ENCODE measurements around the gene NR3C2. TPM values are rescaled to one million over a fixed set of nuclear protein-coding genes. Genes with fewer than 3 reads are reported as not detected.

The NR3C2 gene
- total and polyA plus RNA-seq, 7 donors: 0.70 to 17.9 (median 7.5) TPM

DNA sequence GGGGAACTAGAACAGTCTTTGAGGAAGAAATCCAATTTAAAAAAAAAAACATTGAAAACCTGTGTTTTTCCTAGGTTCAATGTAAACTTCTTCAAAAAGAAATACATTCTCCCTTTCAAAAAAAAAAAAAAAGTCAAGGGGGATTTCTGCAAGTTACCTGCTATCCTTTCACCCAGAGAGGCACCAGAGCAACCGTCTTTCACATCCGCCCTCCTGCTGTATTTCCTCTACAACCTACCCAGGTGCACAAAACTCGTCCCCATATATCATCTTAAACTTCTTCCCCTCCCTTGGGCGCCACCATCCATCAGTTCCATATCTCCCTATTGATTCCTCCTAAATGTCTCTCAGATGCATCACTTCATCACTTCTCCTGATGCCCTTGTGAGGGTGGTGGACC is 74.5 kb downstream of the NR3C2 start:
- Histone ChIP-seq H3K27me3 (ENCODE audit: insufficient read depth in 3 of 3, low read length in 2 of 3) (no peaks in the 10 kb centered on the region), H3K9me3 (no peaks in the 10 kb centered on the region), H3K4me1 (peaks cover 22% of the 10 kb centered on the region), H3K36me3 (ENCODE audit: insufficient read depth in 1 of 2, low read depth in 1 of 2) (no peaks in the 10 kb centered on the region), H3K27ac (no peak overlapping the region), H3K4me3 (no peak overlapping the region)
- DNase-seq (no peak), ATAC-seq (no peak)
- WGBS, 3 donors: 93 to 99% (median 98%) methylated on average over 4 of the region's 4 CpGs
- TF ChIP-seq, protein P1, sequence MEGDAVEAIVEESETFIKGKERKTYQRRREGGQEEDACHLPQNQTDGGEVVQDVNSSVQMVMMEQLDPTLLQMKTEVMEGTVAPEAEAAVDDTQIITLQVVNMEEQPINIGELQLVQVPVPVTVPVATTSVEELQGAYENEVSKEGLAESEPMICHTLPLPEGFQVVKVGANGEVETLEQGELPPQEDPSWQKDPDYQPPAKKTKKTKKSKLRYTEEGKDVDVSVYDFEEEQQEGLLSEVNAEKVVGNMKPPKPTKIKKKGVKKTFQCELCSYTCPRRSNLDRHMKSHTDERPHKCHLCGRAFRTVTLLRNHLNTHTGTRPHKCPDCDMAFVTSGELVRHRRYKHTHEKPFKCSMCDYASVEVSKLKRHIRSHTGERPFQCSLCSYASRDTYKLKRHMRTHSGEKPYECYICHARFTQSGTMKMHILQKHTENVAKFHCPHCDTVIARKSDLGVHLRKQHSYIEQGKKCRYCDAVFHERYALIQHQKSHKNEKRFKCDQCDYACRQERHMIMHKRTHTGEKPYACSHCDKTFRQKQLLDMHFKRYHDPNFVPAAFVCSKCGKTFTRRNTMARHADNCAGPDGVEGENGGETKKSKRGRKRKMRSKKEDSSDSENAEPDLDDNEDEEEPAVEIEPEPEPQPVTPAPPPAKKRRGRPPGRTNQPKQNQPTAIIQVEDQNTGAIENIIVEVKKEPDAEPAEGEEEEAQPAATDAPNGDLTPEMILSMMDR (IDR thresholded peaks at IDR 0.05): no peak
- intact Hi-C loops (cut with DNase I): no loop called here

DNA sequence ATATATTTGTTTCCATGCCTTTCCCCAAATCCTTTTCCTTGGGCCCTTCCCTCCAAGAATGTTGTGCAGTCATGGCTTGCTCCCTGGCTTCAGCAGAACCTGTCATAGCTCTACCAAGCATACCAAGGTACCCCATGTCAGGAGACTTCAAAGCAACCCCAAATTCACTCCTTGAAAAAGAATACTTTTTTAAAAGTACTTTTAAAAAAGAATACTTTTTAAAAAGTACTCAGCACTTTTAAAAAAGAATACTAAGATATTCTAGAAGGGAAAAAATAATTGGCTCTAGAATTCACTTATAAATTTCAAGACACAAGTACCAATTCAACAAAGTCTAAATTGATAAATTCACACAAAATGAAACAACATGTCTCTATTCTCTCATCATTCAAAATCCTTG is 76.0 kb downstream of the NR3C2 start:
- H3K4me3 ChIP-seq: no peak overlapping the region
- no peaks in the 10 kb centered on the region for H3K36me3 ChIP-seq (ENCODE audit: insufficient read depth in 1 of 2, low read depth in 1 of 2)
- no peaks in the 10 kb centered on the region for H3K9me3 ChIP-seq
- peak in 1 of 4 donors; percentile 43 for ATAC-seq
- DNase-seq: no peak
- TF ChIP-seq, protein P1 (IDR thresholded peaks at IDR 0.05): no peak
- intact Hi-C loops (cut with DNase I): no loop called here
- no peaks in the 10 kb centered on the region for H3K27me3 ChIP-seq (ENCODE audit: insufficient read depth in 3 of 3, low read length in 2 of 3)
- no peak overlapping the region for H3K27ac ChIP-seq
- peaks cover 18% of the 10 kb centered on the region for H3K4me1 ChIP-seq

DNA sequence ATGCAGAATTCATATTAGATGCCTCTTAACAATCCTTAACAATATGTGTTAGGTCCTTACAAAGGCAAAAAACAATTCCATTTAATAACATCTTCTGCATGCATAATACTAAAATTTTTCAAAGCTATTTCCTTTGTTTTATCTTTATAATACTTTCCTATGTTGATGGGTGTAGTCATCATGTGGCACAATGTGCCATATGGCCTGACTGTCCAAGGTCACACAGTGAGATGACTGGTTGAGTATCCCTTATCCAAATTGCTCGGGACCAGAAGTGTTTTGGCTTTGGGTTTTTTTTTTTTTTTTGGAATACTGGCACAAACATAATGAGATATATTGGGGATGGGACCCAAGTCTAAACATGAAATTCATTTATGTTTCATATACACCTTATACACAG is 77.7 kb downstream of the NR3C2 start:
- no peak overlapping the region for H3K4me3 ChIP-seq
- DNase-seq (no peak), ATAC-seq (no peak)
- TF ChIP-seq, protein P1 (IDR thresholded peaks at IDR 0.05): no peak
- H3K27me3 ChIP-seq (ENCODE audit: insufficient read depth in 3 of 3, low read length in 2 of 3): no peaks in the 10 kb centered on the region
- no peaks in the 10 kb centered on the region for H3K9me3 ChIP-seq
- H3K36me3 ChIP-seq (ENCODE audit: insufficient read depth in 1 of 2, low read depth in 1 of 2): no peaks in the 10 kb centered on the region
- intact Hi-C loops (cut with DNase I): no loop called here
- 25 to 48% (median 35%) methylated on average over 1 of the region's 1 CpG for WGBS, 3 donors
- H3K27ac ChIP-seq: no peak overlapping the region
- peaks cover 6% of the 10 kb centered on the region for H3K4me1 ChIP-seq

DNA sequence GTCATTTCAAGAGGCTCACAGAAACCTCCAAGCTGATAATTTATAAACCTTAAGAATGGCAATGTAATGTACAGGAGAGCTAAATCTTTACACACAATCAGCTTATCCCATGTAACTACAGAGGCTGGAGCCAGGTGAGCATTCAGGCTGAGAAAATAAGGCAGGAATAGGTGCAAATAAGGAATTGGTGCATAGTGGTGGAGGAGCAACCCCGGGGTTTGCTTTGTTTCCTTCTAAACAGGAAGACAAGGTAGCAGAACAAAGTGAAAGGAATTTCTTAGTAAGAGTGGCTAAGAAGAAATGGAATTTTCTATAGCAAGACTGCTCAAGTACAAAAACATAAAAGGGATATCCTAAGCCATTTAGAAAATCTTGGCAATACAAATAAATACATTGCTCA is 82.4 kb downstream of the NR3C2 start:
- Histone ChIP-seq H3K36me3 (ENCODE audit: insufficient read depth in 1 of 2, low read depth in 1 of 2) (no peaks in the 10 kb centered on the region), H3K4me3 (no peak overlapping the region), H3K27ac (no peak overlapping the region), H3K9me3 (no peaks in the 10 kb centered on the region), H3K27me3 (ENCODE audit: insufficient read depth in 3 of 3, low read length in 2 of 3) (no peaks in the 10 kb centered on the region), H3K4me1 (no peaks in the 10 kb centered on the region)
- intact Hi-C loops (cut with DNase I): no loop called here
- TF ChIP-seq, protein P1 (IDR thresholded peaks at IDR 0.05): no peak
- 65 to 71% (median 67%) methylated on average over 1 of the region's 1 CpG for WGBS, 3 donors
- ATAC-seq (no peak), DNase-seq (no peak)

DNA sequence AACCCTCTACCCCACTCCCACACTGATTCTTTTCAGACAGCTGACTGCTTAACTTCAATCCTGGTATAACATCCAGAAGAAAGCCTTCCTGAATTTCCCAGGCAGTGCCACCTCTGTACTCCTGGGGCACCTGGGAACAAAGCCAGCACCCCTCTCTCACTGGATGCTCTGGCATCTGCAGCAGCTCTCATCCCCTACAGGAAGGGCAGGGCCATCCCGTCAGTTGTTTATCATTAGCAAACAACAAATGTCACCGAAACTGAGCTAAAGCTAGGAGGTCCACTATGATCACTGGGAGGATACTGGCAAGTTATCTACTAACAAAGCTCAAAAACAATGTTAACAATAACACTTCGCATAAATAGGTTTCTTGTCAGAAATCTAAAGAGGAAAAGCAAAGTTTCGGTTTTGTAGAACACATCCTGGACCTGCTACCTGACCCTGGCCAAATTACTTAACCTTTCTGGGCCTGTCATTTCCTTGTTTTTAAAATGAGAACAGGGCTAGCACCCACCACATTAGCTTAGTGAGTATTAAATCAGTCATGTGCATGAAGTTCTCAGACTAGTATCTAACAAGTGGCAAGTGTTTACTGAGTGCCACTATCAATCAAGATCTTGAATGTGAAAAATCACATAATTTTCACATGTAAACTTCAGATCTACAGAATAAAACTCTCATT is 86.6 kb downstream of the NR3C2 start:
- ATAC-seq (no peak), DNase-seq (no peak)
- TF ChIP-seq, protein P1 (IDR thresholded peaks at IDR 0.05): no peak
- Histone ChIP-seq H3K4me3 (no peak overlapping the region), H3K4me1 (no peaks in the 10 kb centered on the region), H3K36me3 (ENCODE audit: insufficient read depth in 1 of 2, low read depth in 1 of 2) (no peaks in the 10 kb centered on the region), H3K27me3 (ENCODE audit: insufficient read depth in 3 of 3, low read length in 2 of 3) (no peaks in the 10 kb centered on the region), H3K27ac (no peak overlapping the region), H3K9me3 (no peaks in the 10 kb centered on the region)
- intact Hi-C loops (cut with DNase I): no loop called here
- WGBS, 3 donors: 58 to 65% (median 65%) methylated on average over 4 of the region's 4 CpGs
